ENCODE results near the gene ZNF609. TPM values are rescaled to one million over a fixed set of nuclear protein-coding genes. Genes with fewer than 3 reads are reported as not detected.

The ZNF609 gene
- polyA plus RNA-seq, 1 donor from 2014 or later: 11.8 TPM

DNA sequence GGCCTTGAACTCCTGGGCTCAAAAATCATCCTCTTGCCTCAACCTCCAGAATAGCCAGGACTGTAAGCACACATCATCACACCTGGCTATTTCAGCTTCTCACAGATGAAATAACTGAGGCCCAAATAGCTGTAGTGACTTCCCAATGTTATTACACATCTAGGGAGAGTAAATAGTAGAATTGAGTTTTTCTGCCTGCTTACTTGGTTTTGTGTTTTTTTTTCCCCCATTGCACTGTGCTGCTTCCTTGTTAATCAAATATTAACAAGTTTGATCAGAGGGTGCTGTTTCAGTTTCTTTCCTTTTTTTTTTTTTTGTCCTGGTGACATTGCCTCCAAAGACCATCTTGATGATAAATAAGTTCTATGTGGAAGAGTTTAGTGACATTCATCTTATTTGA lies 23.4 kb downstream of the ZNF609 start (continued):
- TF ChIP-seq MXI1 (conservative IDR thresholded peaks at IDR 0.05; ENCODE audit: poor library complexity, severe bottlenecking) (no peak), EZH2 (IDR thresholded peaks at IDR 0.05; ENCODE audit: borderline replicate concordance, insufficient read depth, low read length, poor library complexity, severe bottlenecking) (no peak)

DNA sequence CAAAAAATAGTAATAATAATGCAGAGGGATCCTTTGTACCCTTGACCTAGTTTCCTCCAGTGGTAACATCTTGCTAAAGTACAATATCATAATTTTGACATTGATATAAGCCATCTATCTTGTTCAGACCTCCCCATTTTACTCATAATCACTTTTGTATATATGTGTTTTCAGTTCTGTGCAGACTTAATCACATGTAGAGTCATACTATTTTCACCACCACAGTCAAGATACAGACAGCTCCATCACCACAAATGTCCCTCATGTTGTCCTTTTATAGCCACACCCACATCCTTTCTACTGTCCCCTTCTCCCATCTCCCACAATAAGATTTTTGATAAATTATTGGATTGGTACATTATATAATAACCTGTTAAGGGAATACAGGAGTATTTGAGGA lies 25.4 kb downstream of the ZNF609 start:
- no peaks in the 10 kb centered on the region for H3K9me2 ChIP-seq (ENCODE audit: insufficient read depth, low read length)
- no peaks in the 10 kb centered on the region for H3K27me3 ChIP-seq (ENCODE audit: insufficient read depth, low read depth, low read length)
- H3K79me2 ChIP-seq (replicated peaks; ENCODE audit: insufficient read depth, low read length): peaks cover 54% of the 10 kb centered on the region
- H3K27ac ChIP-seq (ENCODE audit: low read length): no peak overlapping the region
- H3K4me3 ChIP-seq (ENCODE audit: low read length): no peak overlapping the region
- H2AFZ ChIP-seq (ENCODE audit: low read depth, low read length): no peak overlapping the region
- TF ChIP-seq, protein P1, sequence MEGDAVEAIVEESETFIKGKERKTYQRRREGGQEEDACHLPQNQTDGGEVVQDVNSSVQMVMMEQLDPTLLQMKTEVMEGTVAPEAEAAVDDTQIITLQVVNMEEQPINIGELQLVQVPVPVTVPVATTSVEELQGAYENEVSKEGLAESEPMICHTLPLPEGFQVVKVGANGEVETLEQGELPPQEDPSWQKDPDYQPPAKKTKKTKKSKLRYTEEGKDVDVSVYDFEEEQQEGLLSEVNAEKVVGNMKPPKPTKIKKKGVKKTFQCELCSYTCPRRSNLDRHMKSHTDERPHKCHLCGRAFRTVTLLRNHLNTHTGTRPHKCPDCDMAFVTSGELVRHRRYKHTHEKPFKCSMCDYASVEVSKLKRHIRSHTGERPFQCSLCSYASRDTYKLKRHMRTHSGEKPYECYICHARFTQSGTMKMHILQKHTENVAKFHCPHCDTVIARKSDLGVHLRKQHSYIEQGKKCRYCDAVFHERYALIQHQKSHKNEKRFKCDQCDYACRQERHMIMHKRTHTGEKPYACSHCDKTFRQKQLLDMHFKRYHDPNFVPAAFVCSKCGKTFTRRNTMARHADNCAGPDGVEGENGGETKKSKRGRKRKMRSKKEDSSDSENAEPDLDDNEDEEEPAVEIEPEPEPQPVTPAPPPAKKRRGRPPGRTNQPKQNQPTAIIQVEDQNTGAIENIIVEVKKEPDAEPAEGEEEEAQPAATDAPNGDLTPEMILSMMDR (IDR thresholded peaks at IDR 0.05; ENCODE audit: poor library complexity, severe bottlenecking): no peak
- no peak for TF ChIP-seq MXI1 (conservative IDR thresholded peaks at IDR 0.05; ENCODE audit: poor library complexity, severe bottlenecking)
- TF ChIP-seq, protein P2, sequence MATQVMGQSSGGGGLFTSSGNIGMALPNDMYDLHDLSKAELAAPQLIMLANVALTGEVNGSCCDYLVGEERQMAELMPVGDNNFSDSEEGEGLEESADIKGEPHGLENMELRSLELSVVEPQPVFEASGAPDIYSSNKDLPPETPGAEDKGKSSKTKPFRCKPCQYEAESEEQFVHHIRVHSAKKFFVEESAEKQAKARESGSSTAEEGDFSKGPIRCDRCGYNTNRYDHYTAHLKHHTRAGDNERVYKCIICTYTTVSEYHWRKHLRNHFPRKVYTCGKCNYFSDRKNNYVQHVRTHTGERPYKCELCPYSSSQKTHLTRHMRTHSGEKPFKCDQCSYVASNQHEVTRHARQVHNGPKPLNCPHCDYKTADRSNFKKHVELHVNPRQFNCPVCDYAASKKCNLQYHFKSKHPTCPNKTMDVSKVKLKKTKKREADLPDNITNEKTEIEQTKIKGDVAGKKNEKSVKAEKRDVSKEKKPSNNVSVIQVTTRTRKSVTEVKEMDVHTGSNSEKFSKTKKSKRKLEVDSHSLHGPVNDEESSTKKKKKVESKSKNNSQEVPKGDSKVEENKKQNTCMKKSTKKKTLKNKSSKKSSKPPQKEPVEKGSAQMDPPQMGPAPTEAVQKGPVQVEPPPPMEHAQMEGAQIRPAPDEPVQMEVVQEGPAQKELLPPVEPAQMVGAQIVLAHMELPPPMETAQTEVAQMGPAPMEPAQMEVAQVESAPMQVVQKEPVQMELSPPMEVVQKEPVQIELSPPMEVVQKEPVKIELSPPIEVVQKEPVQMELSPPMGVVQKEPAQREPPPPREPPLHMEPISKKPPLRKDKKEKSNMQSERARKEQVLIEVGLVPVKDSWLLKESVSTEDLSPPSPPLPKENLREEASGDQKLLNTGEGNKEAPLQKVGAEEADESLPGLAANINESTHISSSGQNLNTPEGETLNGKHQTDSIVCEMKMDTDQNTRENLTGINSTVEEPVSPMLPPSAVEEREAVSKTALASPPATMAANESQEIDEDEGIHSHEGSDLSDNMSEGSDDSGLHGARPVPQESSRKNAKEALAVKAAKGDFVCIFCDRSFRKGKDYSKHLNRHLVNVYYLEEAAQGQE (IDR thresholded peaks at IDR 0.05; ENCODE audit: borderline replicate concordance): no peak
- no peak for TF ChIP-seq SMC3 (conservative IDR thresholded peaks at IDR 0.05; ENCODE audit: poor library complexity)
- TF ChIP-seq RAD21 (conservative IDR thresholded peaks at IDR 0.05): no peak
- no peak for TF ChIP-seq EZH2 (IDR thresholded peaks at IDR 0.05; ENCODE audit: borderline replicate concordance, insufficient read depth, low read length, poor library complexity, severe bottlenecking)
- no peak for TF ChIP-seq TAF1 (IDR thresholded peaks at IDR 0.05; ENCODE audit: low read depth)
- no peak for TF ChIP-seq POLR2AphosphoS5 (IDR thresholded peaks at IDR 0.05)
- no peak for TF ChIP-seq EP300 (conservative IDR thresholded peaks at IDR 0.05; ENCODE audit: poor library complexity, severe bottlenecking)
- H3K36me3 ChIP-seq (ENCODE audit: insufficient read depth, low read length): no peaks in the 10 kb centered on the region
- H3F3A ChIP-seq (ENCODE audit: insufficient read depth, low read length, poor library complexity, severe bottlenecking): no peaks in the 10 kb centered on the region
- no peaks in the 10 kb centered on the region for H3K9me3 ChIP-seq (ENCODE audit: low read length)
- no peak overlapping the region for H3K9ac ChIP-seq (ENCODE audit: low read length)
- peaks cover 4% of the 10 kb centered on the region for H4K20me1 ChIP-seq (ENCODE audit: insufficient read depth)
- no peak overlapping the region for H3K4me2 ChIP-seq (ENCODE audit: low read length)

DNA sequence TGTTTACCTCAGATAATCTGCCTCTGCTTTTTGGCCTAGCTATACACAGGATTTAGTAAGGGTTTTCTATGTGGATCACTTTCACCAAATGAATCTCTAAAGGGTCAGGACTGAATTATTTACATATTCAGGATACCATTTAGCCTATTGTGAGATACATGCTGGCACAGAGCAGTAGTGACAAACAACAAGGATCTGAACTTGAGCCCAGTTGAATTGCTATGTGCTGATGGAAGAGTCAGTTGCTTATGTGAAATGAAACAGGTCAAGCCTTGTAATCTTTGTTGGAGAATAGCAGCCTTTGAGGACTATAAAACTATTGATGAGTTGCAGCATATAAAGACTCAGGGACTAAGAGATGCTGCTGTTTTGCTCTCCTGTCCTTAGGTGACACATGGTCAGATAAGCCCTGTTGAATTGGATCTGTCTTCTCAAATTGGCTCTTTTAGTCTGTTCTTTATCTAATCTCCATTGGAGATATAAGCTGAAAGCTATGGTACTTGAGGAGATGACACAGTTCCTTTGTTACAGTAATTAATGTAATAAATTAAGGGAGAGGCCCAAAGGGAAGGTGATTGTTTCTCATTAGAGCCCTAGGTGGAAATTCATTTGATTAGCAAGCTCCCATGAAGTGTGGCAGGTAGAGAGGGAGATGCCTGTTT lies 30.4 kb downstream of the ZNF609 start:
- no peak overlapping the region for H3K4me3 ChIP-seq (ENCODE audit: low read length)
- no peak overlapping the region for H3K27ac ChIP-seq (ENCODE audit: low read length)
- no peaks in the 10 kb centered on the region for H3K9me2 ChIP-seq (ENCODE audit: insufficient read depth, low read length)

More for the DNA sequence above, 30.4 kb downstream of the ZNF609 start:
- Histone ChIP-seq H3K9me3 (ENCODE audit: low read length) (no peaks in the 10 kb centered on the region), H3K79me2 (replicated peaks; ENCODE audit: insufficient read depth, low read length) (peaks cover 64% of the 10 kb centered on the region), H3K4me2 (ENCODE audit: low read length) (no peak overlapping the region), H3K27me3 (ENCODE audit: insufficient read depth, low read depth, low read length) (no peaks in the 10 kb centered on the region), H3K36me3 (ENCODE audit: insufficient read depth, low read length) (no peaks in the 10 kb centered on the region), H2AFZ (ENCODE audit: low read depth, low read length) (no peak overlapping the region), H3K9ac (ENCODE audit: low read length) (no peak overlapping the region), H4K20me1 (ENCODE audit: insufficient read depth) (no peaks in the 10 kb centered on the region), H3F3A (ENCODE audit: insufficient read depth, low read length, poor library complexity, severe bottlenecking) (no peaks in the 10 kb centered on the region)
- TF ChIP-seq EP300 (conservative IDR thresholded peaks at IDR 0.05; ENCODE audit: poor library complexity, severe bottlenecking) (no peak), POLR2AphosphoS5 (IDR thresholded peaks at IDR 0.05) (no peak), EZH2 (IDR thresholded peaks at IDR 0.05; ENCODE audit: borderline replicate concordance, insufficient read depth, low read length, poor library complexity, severe bottlenecking) (no peak), SMC3 (conservative IDR thresholded peaks at IDR 0.05; ENCODE audit: poor library complexity) (no peak), TAF1 (IDR thresholded peaks at IDR 0.05; ENCODE audit: low read depth) (no peak), RAD21 (conservative IDR thresholded peaks at IDR 0.05) (no peak), MXI1 (conservative IDR thresholded peaks at IDR 0.05; ENCODE audit: poor library complexity, severe bottlenecking) (no peak)
- TF ChIP-seq, protein P2 (IDR thresholded peaks at IDR 0.05; ENCODE audit: borderline replicate concordance): no peak
- TF ChIP-seq, protein P1 (IDR thresholded peaks at IDR 0.05; ENCODE audit: poor library complexity, severe bottlenecking): no peak

Data from neural cell (in vitro differentiated cells).